Keratinocyte (primary cell): Measurements from ENCODE around the gene TMEM208. TPM values are rescaled to one million over a fixed set of nuclear protein-coding genes. Genes with fewer than 3 reads are reported as not detected.
A peak's percentile ranks its signal among the peaks of the same experiment; 100 is the strongest.

Source experiments
- DNase-seq: peaks from one replicate; pipeline ENCODE4 v3.0.0-alpha.2; 2011; ENCODE audit warnings: low read depth, missing footprints, low spot score
- FAIRE-seq: peaks from 2 replicates; lab custom pipeline; 2011; peaks lifted over from hg19 to GRCh38; lab: Jason Lieb, UNC
- H2AFZ ChIP-seq: 2 replicates; pipeline ENCODE4 v1.6.0; 2012; ENCODE audit warnings: low read length, control low read depth, inconsistent platforms; ENCODE audit not compliant: control insufficient read depth
- H3K27ac ChIP-seq: 2 replicates; pipeline ENCODE4 v1.5.1; 2011; ENCODE audit warnings: low read length; ENCODE audit not compliant: control insufficient read depth, insufficient read depth
- H3K27me3 ChIP-seq: 3 replicates; pipeline ENCODE4 v1.6.0; 2011; ENCODE audit warnings: low read length; ENCODE audit not compliant: control insufficient read depth, insufficient read depth; ENCODE audit errors: extremely low read depth
- H3K36me3 ChIP-seq, 2 experiments: 2 replicates in 1 of 2; 3 replicates in 1 of 2; pipeline ENCODE4 v1.5.1; 2011; ENCODE audit warnings: low read length in 2 of 2, mild to moderate bottlenecking in 1 of 2; ENCODE audit not compliant: control insufficient read depth in 2 of 2, insufficient read depth in 2 of 2; ENCODE audit errors: extremely low read depth in 1 of 2
- H3K4me1 ChIP-seq: 3 replicates; pipeline ENCODE4 v1.5.1; 2011; ENCODE audit warnings: low read length; ENCODE audit not compliant: control insufficient read depth, insufficient read depth; ENCODE audit errors: extremely low read depth
- H3K4me2 ChIP-seq: 3 replicates; pipeline ENCODE4 v1.6.0; 2011; ENCODE audit warnings: low read depth, low read length; ENCODE audit not compliant: control insufficient read depth, insufficient read depth; ENCODE audit errors: extremely low read depth
- H3K4me3 ChIP-seq, 3 experiments: fragments of 200-600 bp in 1 of 3; sonication (generic) in 1 of 3; 2 replicates in 2 of 3; 3 replicates in 1 of 3; pipeline ENCODE4 v1.5.1; 2011 to 2016; ENCODE audit warnings: low read length in 3 of 3, mild to moderate bottlenecking in 3 of 3, control low read depth in 2 of 3, inconsistent platforms in 1 of 3, low read depth in 1 of 3, mixed read lengths in 1 of 3, mixed run types in 1 of 3, moderate library complexity in 1 of 3; ENCODE audit not compliant: control insufficient read depth in 2 of 3, insufficient read depth in 2 of 3; ENCODE audit errors: extremely low read depth in 1 of 3
- H3K79me2 ChIP-seq: 2 replicates; pipeline ENCODE4 v1.6.0; 2012; ENCODE audit warnings: low read length; ENCODE audit not compliant: control insufficient read depth, insufficient read depth
- H3K9ac ChIP-seq: 3 replicates; pipeline ENCODE4 v1.6.0; 2011; ENCODE audit warnings: low read length; ENCODE audit not compliant: control insufficient read depth, insufficient read depth; ENCODE audit errors: extremely low read depth
- H3K9me1 ChIP-seq: 3 replicates; pipeline ENCODE4 v1.6.0; 2011; ENCODE audit warnings: low read length; ENCODE audit not compliant: control insufficient read depth, insufficient read depth; ENCODE audit errors: extremely low read depth
- H3K9me3 ChIP-seq: 2 replicates; pipeline ENCODE4 v1.5.1; 2012; ENCODE audit warnings: low read depth, low read length; ENCODE audit not compliant: control insufficient read depth
- H4K20me1 ChIP-seq: 3 replicates; pipeline ENCODE4 v1.6.0; 2011; ENCODE audit warnings: low read length; ENCODE audit not compliant: control insufficient read depth, insufficient read depth; ENCODE audit errors: extremely low read depth
- CTCF ChIP-seq, 3 experiments: IDR thresholded peaks in 1 of 3; conservative IDR thresholded peaks in 1 of 3; optimal IDR thresholded peaks in 1 of 3; 2 replicates in 2 of 3; 3 replicates in 1 of 3; pipeline versions ENCODE3 to v1.5.1; 2011; ENCODE audit warnings: low read length in 3 of 3, mild to moderate bottlenecking in 3 of 3, moderate library complexity in 2 of 3, control low read depth in 1 of 3, inconsistent platforms in 1 of 3; ENCODE audit not compliant: insufficient read depth in 2 of 3; ENCODE audit errors: extremely low read depth in 1 of 3
- EZH2 ChIP-seq: IDR thresholded peaks from one replicate; pipeline ENCODE4 v1.6.1; 2012; ENCODE audit warnings: inconsistent platforms, mild to moderate bottlenecking, low read length, moderate library complexity
- dilution Hi-C: fragments of 300-500 bp; cut with MboI; formaldehyde crosslinking; loops from one replicate; pipeline ENCODE4 v1.7.0; 2020; ENCODE audit warnings: low sequenced_read_pairs; ENCODE audit not compliant: extremely low pct_ligation_motif_present
- polyA plus RNA-seq, 5 experiments: library from polyadenylated mRNA; depleted of rRNA in 3 of 5; stranded (reverse) in 3 of 5; stranded (forward) in 1 of 5; unstranded in 1 of 5; fragments of >200 nt; gene quantifications; 1 replicate in 1 of 5; 2 replicates in 3 of 5; 3 replicates in 1 of 5; pipeline versions ENCODE4 v1.2.1 to v1.2.3, GENCODE V29; 2011 to 2012; ENCODE audit warnings: missing spikeins in 2 of 5, low read depth in 1 of 5, low replicate concordance in 1 of 5

The TMEM208 gene
- polyA plus RNA-seq, 1 donor (not counting 4 experiments of a cell fraction or from before 2014, with no cell fraction given): 44.9 TPM

DNA sequence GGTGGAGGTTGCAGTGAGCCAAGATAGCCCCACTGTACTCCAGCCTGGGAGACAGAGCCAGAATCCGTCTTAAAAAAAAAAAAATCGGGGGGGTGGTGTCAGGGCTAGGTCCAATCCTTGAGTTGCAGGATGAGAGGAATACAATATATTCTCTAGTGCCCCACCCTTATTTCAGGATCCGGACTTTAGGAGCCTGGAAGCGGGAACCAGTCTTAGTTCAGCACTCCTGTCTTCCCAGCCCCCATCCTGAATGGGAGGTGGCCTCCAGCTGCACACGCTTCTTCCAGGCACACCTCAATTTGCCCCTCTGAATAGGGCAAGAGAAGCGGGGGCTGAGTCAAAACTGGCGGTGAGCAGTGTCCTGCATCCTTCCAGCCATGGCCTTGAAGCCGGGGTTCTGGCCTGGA lies 18.7 kb downstream of the TMEM208 start:
- TF ChIP-seq EZH2 (no peak), CTCF (optimal IDR thresholded peaks at IDR 0.05 in 1 of 3, IDR thresholded peaks at IDR 0.05 in 1 of 3, conservative IDR thresholded peaks at IDR 0.05 in 1 of 3; ENCODE audit: extremely low read depth in 1 of 3, insufficient read depth in 2 of 3, low read length in 3 of 3) (no peak)
- peaks cover 2% of the 10 kb centered on the region for H3K9me1 ChIP-seq
- H3K79me2 ChIP-seq: peaks cover 16% of the 10 kb centered on the region
- no peak overlapping the region for H2AFZ ChIP-seq
- H3K4me1 ChIP-seq: peaks cover 66% of the 10 kb centered on the region
- DNase-seq: no peak
- H3K9ac ChIP-seq: peak overlapping the region; percentile 79
- H3K9me3 ChIP-seq: no peaks in the 10 kb centered on the region
- dilution Hi-C loops: no loop called here
- peak overlapping the region; percentile 79 to 86 (median 85) for H3K4me3 ChIP-seq
- no peaks in the 10 kb centered on the region for H4K20me1 ChIP-seq
- peaks cover 18% of the 10 kb centered on the region for H3K27me3 ChIP-seq
- no peak for FAIRE-seq
- peak overlapping the region; percentile 73 for H3K27ac ChIP-seq
- H3K36me3 ChIP-seq: peaks cover 0 to 5% of the 10 kb centered on the region in 2 experiments
- peak overlapping the region; percentile 85 for H3K4me2 ChIP-seq

DNA sequence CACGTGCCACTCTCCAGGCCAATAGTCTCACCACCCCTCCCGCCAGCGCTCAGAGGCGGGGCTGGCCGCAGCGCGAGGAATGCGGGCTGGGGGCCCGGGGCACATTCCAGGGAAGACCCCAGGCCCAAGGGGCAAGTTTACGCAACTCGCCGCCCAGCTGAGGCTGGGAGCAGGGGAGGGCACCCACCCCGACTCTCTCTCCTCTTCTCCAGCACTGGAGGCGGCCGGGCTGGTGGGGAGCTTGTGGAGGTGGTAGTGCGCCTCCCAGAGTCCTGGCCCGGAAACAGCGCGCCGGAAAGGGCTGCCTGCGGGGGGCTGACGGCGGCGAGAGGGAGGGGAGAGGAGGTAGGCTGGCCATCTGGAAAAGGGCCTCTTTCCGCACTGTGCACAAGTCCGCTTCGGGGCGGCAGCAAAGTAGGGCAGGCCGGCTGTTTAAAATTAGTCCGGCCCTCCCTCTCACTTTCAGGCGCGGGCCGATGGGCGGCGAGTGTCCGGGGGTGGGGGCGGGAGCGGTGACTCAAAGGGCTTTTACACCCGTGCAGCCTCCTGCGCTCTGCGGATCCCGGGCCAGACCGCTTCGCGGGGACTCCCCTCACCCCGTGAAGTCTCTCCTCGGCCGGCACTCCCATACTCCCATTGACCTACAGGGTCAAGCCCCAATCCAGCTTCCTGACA lies 19.3 kb downstream of the TMEM208 start:
- H3K4me2 ChIP-seq: peak overlapping the region; percentile 85
- peak overlapping the region; percentile 30 for H2AFZ ChIP-seq
- peak overlapping the region; percentile 73 for H3K27ac ChIP-seq
- peaks cover 0 to 5% of the 10 kb centered on the region in 2 experiments for H3K36me3 ChIP-seq
- dilution Hi-C loops: no loop called here
- H3K9me3 ChIP-seq: no peaks in the 10 kb centered on the region
- no peak for FAIRE-seq
- H3K4me1 ChIP-seq: peaks cover 61% of the 10 kb centered on the region
- no peak for TF ChIP-seq EZH2
- peak; percentile 20 to 71 (median 46) for TF ChIP-seq CTCF (optimal IDR thresholded peaks at IDR 0.05 in 1 of 3, IDR thresholded peaks at IDR 0.05 in 1 of 3, conservative IDR thresholded peaks at IDR 0.05 in 1 of 3; ENCODE audit: extremely low read depth in 1 of 3, insufficient read depth in 2 of 3, low read length in 3 of 3)
- H3K9me1 ChIP-seq: peaks cover 2% of the 10 kb centered on the region
- H3K9ac ChIP-seq: peak overlapping the region; percentile 79
- H3K79me2 ChIP-seq: peaks cover 16% of the 10 kb centered on the region
- H3K4me3 ChIP-seq: peak overlapping the region; percentile 79 to 86 (median 85)
- no peaks in the 10 kb centered on the region for H4K20me1 ChIP-seq
- peaks cover 18% of the 10 kb centered on the region for H3K27me3 ChIP-seq
- DNase-seq: no peak
